CD8-positive, alpha-beta memory T cell (primary cell): ENCODE results near the gene MCU. TPM values are rescaled to one million over a fixed set of nuclear protein-coding genes. Genes with fewer than 3 reads are reported as not detected.
A peak's percentile ranks its signal among the peaks of the same experiment; 100 is the strongest.

ENCODE experiments used
- CTCF ChIA-PET: fragments of 350-600 bp; sonication (Branson Sonifier 250); formaldehyde crosslinking; loops from one replicate; lab custom pipeline; 2021; ENCODE audit warnings: antibody characterized with exemption; lab: Charles Lee
- POLR2A ChIA-PET: fragments of 350-600 bp; sonication (Branson Sonifier 250); formaldehyde crosslinking; loops from one replicate; lab custom pipeline; 2021; ENCODE audit warnings: antibody characterized with exemption; lab: Charles Lee
- DNase-seq, 5 donors: peaks; one replicate each; pipeline versions ENCODE4 v3.0.0 to v3.0.0-alpha.2; 2020 to 2022; ENCODE audit warnings: mixed read lengths in 1 of 5
- H3K27ac ChIP-seq: one replicate; pipeline ENCODE4 v1.7.0; 2013; ENCODE audit warnings: low read depth, mild to moderate bottlenecking, low read length, moderate library complexity
- H3K27me3 ChIP-seq: 2 replicates; pipeline ENCODE4 v1.7.0; 2013; ENCODE audit warnings: low read length, mild to moderate bottlenecking; ENCODE audit not compliant: insufficient read depth, poor library complexity, severe bottlenecking
- H3K36me3 ChIP-seq: 2 replicates; pipeline ENCODE4 v1.7.0; 2013; ENCODE audit warnings: mild to moderate bottlenecking, low read length, moderate library complexity; ENCODE audit not compliant: insufficient read depth
- H3K4me1 ChIP-seq: 2 replicates; pipeline ENCODE4 v1.7.0; 2013; ENCODE audit warnings: mild to moderate bottlenecking, low read length, moderate library complexity; ENCODE audit not compliant: insufficient read depth
- H3K4me3 ChIP-seq: 2 replicates; pipeline ENCODE4 v1.7.0; 2013; ENCODE audit warnings: mild to moderate bottlenecking, low read length
- H3K9me3 ChIP-seq: 2 replicates; pipeline ENCODE4 v1.7.0; 2013; ENCODE audit warnings: mild to moderate bottlenecking, low read length
- H3K27ac Mint-ChIP-seq, 8 donors: one replicate each; pipeline ENCODE4 v1.8.0; 2020 to 2021; ENCODE audit warnings: mixed read lengths in 8 of 8, mild to moderate bottlenecking in 6 of 8, inconsistent platforms in 3 of 8, moderate library complexity in 3 of 8
- H3K27me3 Mint-ChIP-seq, 2 donors: one replicate each; pipeline ENCODE4 v1.8.0; 2020 to 2021; ENCODE audit warnings: mixed read lengths in 2 of 2, mild to moderate bottlenecking in 1 of 2, moderate library complexity in 1 of 2
- H3K36me3 Mint-ChIP-seq, 3 donors: one replicate each; pipeline ENCODE4 v1.8.0; 2020 to 2021; ENCODE audit warnings: mixed read lengths in 3 of 3, inconsistent platforms in 1 of 3, mild to moderate bottlenecking in 1 of 3
- H3K4me1 Mint-ChIP-seq, 3 donors: one replicate each; pipeline ENCODE4 v1.8.0; 2020 to 2021; ENCODE audit warnings: mixed read lengths in 3 of 3, inconsistent platforms in 1 of 3, mild to moderate bottlenecking in 1 of 3
- H3K4me3 Mint-ChIP-seq, 7 donors: one replicate each; pipeline ENCODE4 v1.8.0; 2020 to 2021; ENCODE audit warnings: mixed read lengths in 7 of 7, mild to moderate bottlenecking in 6 of 7, moderate library complexity in 4 of 7, inconsistent platforms in 2 of 7
- H3K9me3 Mint-ChIP-seq, 5 donors: one replicate each; pipeline ENCODE4 v1.8.0; 2020 to 2022; ENCODE audit warnings: mixed read lengths in 5 of 5, mild to moderate bottlenecking in 3 of 5, moderate library complexity in 2 of 5, inconsistent platforms in 1 of 5
- polyA plus RNA-seq: library from polyadenylated mRNA; unstranded; fragments of 300-500 nt; fragmentation: Illumina TruSeq; gene quantifications from one replicate; pipeline ENCODE4 v1.2.3, GENCODE V29; 2021
- total RNA-seq, 2 experiments: library from RNA; stranded (reverse); gene quantifications; one replicate each; pipeline ENCODE4 v1.2.3, GENCODE V29; 2021

MCU gene
- total and polyA plus RNA-seq, 3 experiments from 2014 or later = 7.9 to 17.6 (median 14.9) TPM

DNA sequence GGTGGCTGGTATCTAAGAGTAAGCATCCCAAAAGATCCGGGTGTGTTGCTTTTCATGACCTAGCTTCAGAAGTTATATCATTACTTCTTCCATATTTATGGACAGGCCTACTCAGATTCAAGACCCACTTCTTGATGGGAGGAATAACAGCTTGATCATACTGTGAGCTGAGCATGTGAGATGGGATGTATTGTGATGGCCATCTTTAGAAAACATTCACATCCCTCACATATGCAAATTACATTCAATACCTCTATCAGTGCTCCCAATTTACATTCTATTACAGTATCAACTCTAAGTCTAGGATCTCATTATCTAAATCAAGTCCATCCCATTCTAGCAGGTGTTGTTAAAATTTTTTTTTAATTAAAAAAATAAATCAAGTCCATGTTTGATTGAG lies 101.8 kb downstream of the MCU start:
- ChIA-PET CTCF (no interaction called here), POLR2A (no interaction called here)
- no peak overlapping the region for H3K4me3 ChIP-seq
- Mint-ChIP-seq H3K9me3 (no peaks in the 10 kb centered on the region), H3K27ac (peak overlapping the region in 1 of 8 donors; percentile 26), H3K4me3 (no peak overlapping the region), H3K4me1 (peaks cover 6 to 10% (median 7%) of the 10 kb centered on the region in 3 donors), H3K27me3 (no peaks in the 10 kb centered on the region), H3K36me3 (no peaks in the 10 kb centered on the region)
- H3K9me3 ChIP-seq = no peaks in the 10 kb centered on the region
- DNase-seq = no peak
- no peaks in the 10 kb centered on the region for H3K36me3 ChIP-seq
- no peak overlapping the region for H3K27ac ChIP-seq
- H3K4me1 ChIP-seq = no peaks in the 10 kb centered on the region
- H3K27me3 ChIP-seq = no peaks in the 10 kb centered on the region

GRCh38 chr10:72794260-72794659 lies 102.3 kb downstream of the MCU start:
- no peak overlapping the region for H3K27ac ChIP-seq
- CTCF ChIA-PET = no interaction called here
- Mint-ChIP-seq H3K27me3 (no peaks in the 10 kb centered on the region), H3K4me3 (no peak overlapping the region), H3K9me3 (no peaks in the 10 kb centered on the region), H3K36me3 (no peaks in the 10 kb centered on the region), H3K4me1 (peaks cover 3 to 7% (median 6%) of the 10 kb centered on the region in 3 donors), H3K27ac (no peak overlapping the region)
- POLR2A ChIA-PET = no interaction called here
- no peak for DNase-seq
- no peaks in the 10 kb centered on the region for H3K4me1 ChIP-seq
- H3K27me3 ChIP-seq = no peaks in the 10 kb centered on the region
- no peaks in the 10 kb centered on the region for H3K9me3 ChIP-seq
- H3K4me3 ChIP-seq = no peak overlapping the region
- H3K36me3 ChIP-seq = no peaks in the 10 kb centered on the region

GRCh38 chr10:72796042-72796441 lies 104.1 kb downstream of the MCU start:
- Mint-ChIP-seq H3K27me3 (no peaks in the 10 kb centered on the region), H3K36me3 (no peaks in the 10 kb centered on the region), H3K4me3 (no peak overlapping the region), H3K4me1 (peaks cover 5 to 9% (median 7%) of the 10 kb centered on the region in 3 donors), H3K27ac (no peak overlapping the region), H3K9me3 (no peaks in the 10 kb centered on the region)
- no peaks in the 10 kb centered on the region for H3K36me3 ChIP-seq
- H3K27ac ChIP-seq = no peak overlapping the region
- POLR2A ChIA-PET = no interaction called here
- CTCF ChIA-PET = no interaction called here
- no peak for DNase-seq
- no peaks in the 10 kb centered on the region for H3K27me3 ChIP-seq
- no peaks in the 10 kb centered on the region for H3K9me3 ChIP-seq
- no peak overlapping the region for H3K4me3 ChIP-seq
- no peaks in the 10 kb centered on the region for H3K4me1 ChIP-seq

GRCh38 chr10:72796538-72796937 lies 104.6 kb downstream of the MCU start:
- no peak for DNase-seq
- ChIA-PET CTCF (no interaction called here), POLR2A (no interaction called here)
- H3K4me1 Mint-ChIP-seq = peaks cover 10 to 14% (median 11%) of the 10 kb centered on the region in 3 donors
- Histone ChIP-seq H3K36me3 (no peaks in the 10 kb centered on the region), H3K4me1 (no peaks in the 10 kb centered on the region), H3K27me3 (no peaks in the 10 kb centered on the region), H3K4me3 (no peak overlapping the region), H3K27ac (no peak overlapping the region), H3K9me3 (no peaks in the 10 kb centered on the region)
- no peaks in the 10 kb centered on the region for H3K36me3 Mint-ChIP-seq
- H3K4me3 Mint-ChIP-seq = no peak overlapping the region
- no peak overlapping the region for H3K27ac Mint-ChIP-seq
- H3K27me3 Mint-ChIP-seq = no peaks in the 10 kb centered on the region
- H3K9me3 Mint-ChIP-seq = no peaks in the 10 kb centered on the region

- Mint-ChIP-seq H3K36me3 (no peaks in the 10 kb centered on the region), H3K4me3 (no peak overlapping the region), H3K27me3 (no peaks in the 10 kb centered on the region), H3K4me1 (peaks cover 11 to 20% (median 17%) of the 10 kb centered on the region in 3 donors), H3K27ac (peak overlapping the region in 2 of 8 donors; percentile 38 to 42), H3K9me3 (no peaks in the 10 kb centered on the region)
- H3K4me3 ChIP-seq = no peak overlapping the region
- no peaks in the 10 kb centered on the region for H3K9me3 ChIP-seq
- H3K4me1 ChIP-seq = no peaks in the 10 kb centered on the region
- DNase-seq = no peak
- no peak overlapping the region for H3K27ac ChIP-seq
- CTCF ChIA-PET = no interaction called here
- H3K36me3 ChIP-seq = no peaks in the 10 kb centered on the region
- no peaks in the 10 kb centered on the region for H3K27me3 ChIP-seq
- POLR2A ChIA-PET = no interaction called here
These were observed 108.2 kb downstream of the MCU start for GRCh38 chr10:72800000-72800740.

- no peak overlapping the region for H3K4me3 ChIP-seq
- H3K9me3 ChIP-seq = no peaks in the 10 kb centered on the region
- ChIA-PET POLR2A (no interaction called here), CTCF (no interaction called here)
- no peak overlapping the region for H3K4me3 Mint-ChIP-seq
- no peak for DNase-seq
- H3K36me3 Mint-ChIP-seq = peaks cover 0 to 4% (median 0%) of the 10 kb centered on the region in 3 donors
- H3K27ac ChIP-seq = no peak overlapping the region
- peak overlapping the region in 2 of 8 donors; percentile 42 to 75 for H3K27ac Mint-ChIP-seq
- H3K4me1 ChIP-seq = no peaks in the 10 kb centered on the region
- H3K27me3 ChIP-seq = no peaks in the 10 kb centered on the region
- peaks cover 11 to 20% (median 17%) of the 10 kb centered on the region in 3 donors for H3K4me1 Mint-ChIP-seq
- H3K36me3 ChIP-seq = no peaks in the 10 kb centered on the region
- H3K27me3 Mint-ChIP-seq = no peaks in the 10 kb centered on the region
- H3K9me3 Mint-ChIP-seq = no peaks in the 10 kb centered on the region
These were observed 108.8 kb downstream of the MCU start for GRCh38 chr10:72800741-72801092.

- Mint-ChIP-seq H3K27ac (peak overlapping the region in 4 of 8 donors; percentile 17 to 75 (median 44)), H3K4me3 (peak overlapping the region in 1 of 7 donors; percentile 44), H3K4me1 (peaks cover 11 to 20% (median 17%) of the 10 kb centered on the region in 3 donors), H3K9me3 (no peaks in the 10 kb centered on the region), H3K27me3 (no peaks in the 10 kb centered on the region), H3K36me3 (peaks cover 0 to 6% (median 2%) of the 10 kb centered on the region in 3 donors)
- no peaks in the 10 kb centered on the region for H3K36me3 ChIP-seq
- no peaks in the 10 kb centered on the region for H3K27me3 ChIP-seq
- ChIA-PET CTCF (no interaction called here), POLR2A (no interaction called here)
- no peak overlapping the region for H3K4me3 ChIP-seq
- no peak for DNase-seq
- no peaks in the 10 kb centered on the region for H3K4me1 ChIP-seq
- H3K9me3 ChIP-seq = no peaks in the 10 kb centered on the region
- no peak overlapping the region for H3K27ac ChIP-seq
These were observed 109.4 kb downstream of the MCU start for GRCh38 chr10:72801263-72801868.

DNA sequence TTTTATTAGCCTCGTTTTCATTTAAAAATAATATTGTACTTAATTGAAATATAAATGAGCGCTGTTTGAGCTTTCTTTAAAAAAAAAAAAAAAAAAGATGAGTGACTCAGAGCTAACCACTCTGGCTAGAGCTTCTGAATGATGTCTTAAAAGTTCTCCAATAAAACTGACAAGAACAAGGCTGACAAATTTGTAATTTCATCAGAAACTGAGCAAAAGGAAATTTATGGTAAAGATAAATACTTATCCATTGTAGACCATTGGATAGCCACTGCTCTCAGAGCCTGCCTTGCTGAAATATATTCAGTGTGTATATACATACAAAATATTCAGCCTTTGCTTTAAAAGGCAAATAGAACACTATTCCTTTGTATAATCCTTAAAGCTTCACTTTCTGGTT lies 110.4 kb downstream of the MCU start:
- ChIA-PET POLR2A (no interaction called here), CTCF (no interaction called here)
- no peaks in the 10 kb centered on the region for H3K27me3 ChIP-seq
- no peak for DNase-seq
- Mint-ChIP-seq H3K27me3 (no peaks in the 10 kb centered on the region), H3K9me3 (no peaks in the 10 kb centered on the region), H3K4me1 (peaks cover 11 to 20% (median 17%) of the 10 kb centered on the region in 3 donors), H3K27ac (no peak overlapping the region), H3K36me3 (peaks cover 0 to 6% (median 2%) of the 10 kb centered on the region in 3 donors), H3K4me3 (no peak overlapping the region)
- no peaks in the 10 kb centered on the region for H3K9me3 ChIP-seq
- no peak overlapping the region for H3K4me3 ChIP-seq
- no peaks in the 10 kb centered on the region for H3K36me3 ChIP-seq
- H3K27ac ChIP-seq = no peak overlapping the region
- H3K4me1 ChIP-seq = no peaks in the 10 kb centered on the region
